ENCODE results near the gene P2RY6.

P2RY6 gene

GRCh38 chr11:73281796-73282660 is 9.9 kb downstream of the P2RY6 start:
- no peak for DNase-seq

GRCh38 chr11:73283276-73284000 is 11.3 kb downstream of the P2RY6 start:
- no peak for DNase-seq

- no peak for DNase-seq
Measured at GRCh38 chr11:73284106-73284505, 12.0 kb downstream of the P2RY6 start.

- DNase-seq: no peak
Measured at GRCh38 chr11:73285721-73286120, 13.6 kb downstream of the P2RY6 start.

- no peak for DNase-seq
Measured at GRCh38 chr11:73286240-73286810, 14.2 kb downstream of the P2RY6 start.

GRCh38 chr11:73287400-73288101 is 15.4 kb downstream of the P2RY6 start:
- no peak for DNase-seq

GRCh38 chr11:73288192-73288872 is 16.2 kb downstream of the P2RY6 start:
- no peak for DNase-seq

GRCh38 chr11:73288873-73289707 is 17.0 kb downstream of the P2RY6 start:
- DNase-seq: peak; percentile 40

GRCh38 chr11:73290536-73290935 is 18.4 kb downstream of the P2RY6 start:
- no peak for DNase-seq

GRCh38 chr11:73291196-73291595 is 19.1 kb downstream of the P2RY6 start:
- DNase-seq: no peak

- DNase-seq: no peak
Measured at GRCh38 chr11:73291781-73292524, 19.8 kb downstream of the P2RY6 start.

- no peak for DNase-seq
Measured at GRCh38 chr11:73292525-73292894, 20.4 kb downstream of the P2RY6 start.

- no peak for DNase-seq
Measured at GRCh38 chr11:73293356-73293936, 21.3 kb downstream of the P2RY6 start.

GRCh38 chr11:73294604-73295003 is 22.5 kb downstream of the P2RY6 start:
- DNase-seq: no peak

- DNase-seq: peak; percentile 25
Measured at GRCh38 chr11:73295241-73295995, 23.3 kb downstream of the P2RY6 start.

- DNase-seq: no peak
Measured at GRCh38 chr11:73295996-73296318, 23.8 kb downstream of the P2RY6 start.

- no peak for DNase-seq
Measured at GRCh38 chr11:73296501-73297230, 24.5 kb downstream of the P2RY6 start.

- no peak for DNase-seq
Measured at GRCh38 chr11:73297231-73297590, 25.1 kb downstream of the P2RY6 start.

GRCh38 chr11:73297702-73298101 is 25.6 kb downstream of the P2RY6 start:
- DNase-seq: no peak

Measured in NCI-H1105 (cell line).